GM20431 (cell line): ENCODE measurements around the gene IP6K3.

ENCODE experiments used
- in situ Hi-C: fragments of 300-500 bp; cut with MseI, MboI; formaldehyde crosslinking; loops from one replicate; pipeline ENCODE4 v1.15.0; 2020; ENCODE audit warnings: low sequenced_read_pairs; ENCODE audit not compliant: unreplicated experiment

IP6K3 gene

GRCh38 chr6:33762713-33763112 is 16.0 kb upstream of the IP6K3 start:
- in situ Hi-C loops = loop anchor here (10.0 kb wide), 1 partner anchor 392 kb away; no protein-coding TSS in a partner anchor

GRCh38 chr6:33761922-33762629 is 15.4 kb upstream of the IP6K3 start:
- in situ Hi-C loops = loop anchor here (10.0 kb wide), 1 partner anchor 393 kb away; no protein-coding TSS in a partner anchor

- in situ Hi-C loops = loop anchor here (10.0 kb wide), 1 partner anchor 393 kb away; no protein-coding TSS in a partner anchor
Measured at GRCh38 chr6:33761581-33761921, 14.8 kb upstream of the IP6K3 start.

- in situ Hi-C loops = loop anchor here (10.0 kb wide), 1 partner anchor 395 kb away; no protein-coding TSS in a partner anchor
Measured at GRCh38 chr6:33759887-33760629, 13.4 kb upstream of the IP6K3 start.

GRCh38 chr6:33758815-33759216 is 12.1 kb upstream of the IP6K3 start:
- in situ Hi-C loops = no loop called here

- in situ Hi-C loops = no loop called here
Measured at GRCh38 chr6:33757906-33758305, 11.2 kb upstream of the IP6K3 start.

- in situ Hi-C loops = no loop called here
Measured at GRCh38 chr6:33757113-33757512, 10.4 kb upstream of the IP6K3 start.

GRCh38 chr6:33756211-33756954 is 9.7 kb upstream of the IP6K3 start:
- in situ Hi-C loops = no loop called here

- in situ Hi-C loops = no loop called here
Measured at GRCh38 chr6:33755070-33755869, 8.6 kb upstream of the IP6K3 start.

- in situ Hi-C loops = no loop called here
Measured at GRCh38 chr6:33754222-33754621, 7.5 kb upstream of the IP6K3 start.

GRCh38 chr6:33752646-33753015 is 5.9 kb upstream of the IP6K3 start:
- in situ Hi-C loops = no loop called here

- in situ Hi-C loops = no loop called here
Measured at GRCh38 chr6:33751771-33752645, 5.3 kb upstream of the IP6K3 start.

GRCh38 chr6:33750244-33750991 is 3.7 kb upstream of the IP6K3 start:
- in situ Hi-C loops = no loop called here

- in situ Hi-C loops = no loop called here
Measured at GRCh38 chr6:33749401-33749800, 2.7 kb upstream of the IP6K3 start.

GRCh38 chr6:33748841-33749240 is 2.1 kb upstream of the IP6K3 start:
- in situ Hi-C loops = no loop called here

- in situ Hi-C loops = no loop called here
Measured at GRCh38 chr6:33747823-33748222, 1.1 kb upstream of the IP6K3 start.

- in situ Hi-C loops = no loop called here
Measured at GRCh38 chr6:33746036-33746600, 587 bp downstream of the IP6K3 start.

GRCh38 chr6:33745548-33745947 is 1.2 kb downstream of the IP6K3 start:
- in situ Hi-C loops = no loop called here
